ENCODE results near the gene ZBTB38. TPM values are rescaled to one million over a fixed set of nuclear protein-coding genes. Genes with fewer than 3 reads are reported as not detected.

The ZBTB38 gene
- total RNA-seq, 4 donors from 2014 or later, result 101 to 147 (median 118) TPM

DNA sequence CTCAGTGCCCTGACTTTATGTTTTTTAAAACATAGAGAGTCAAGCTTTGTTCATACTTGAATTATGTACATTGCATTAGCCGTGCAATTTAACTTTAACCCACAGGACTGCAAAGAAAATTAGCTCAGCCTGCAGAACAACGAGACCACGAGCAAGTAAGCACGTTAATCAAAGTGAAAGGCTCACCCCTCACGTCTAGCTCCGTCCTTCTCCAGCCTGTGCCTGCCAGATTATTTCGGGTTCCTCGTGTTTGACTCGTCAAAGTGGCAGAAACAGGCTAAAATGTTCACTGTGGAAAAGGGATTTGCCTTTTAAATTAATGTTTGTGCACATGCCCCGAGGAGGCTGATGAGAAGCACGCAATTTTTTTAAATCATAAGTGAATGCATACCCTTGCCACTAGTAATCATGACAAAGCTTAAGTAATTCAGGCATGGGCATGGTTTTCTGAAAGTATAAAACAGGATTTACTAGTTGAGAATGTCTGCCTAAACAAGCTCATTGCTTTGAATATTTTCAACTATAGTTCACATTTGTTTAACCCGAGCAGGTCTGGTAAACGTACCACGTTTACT is 15.3 kb downstream of the ZBTB38 start:
- TF ChIP-seq CTCF (IDR thresholded peaks at IDR 0.05; ENCODE audit: low read depth), result no peak

DNA sequence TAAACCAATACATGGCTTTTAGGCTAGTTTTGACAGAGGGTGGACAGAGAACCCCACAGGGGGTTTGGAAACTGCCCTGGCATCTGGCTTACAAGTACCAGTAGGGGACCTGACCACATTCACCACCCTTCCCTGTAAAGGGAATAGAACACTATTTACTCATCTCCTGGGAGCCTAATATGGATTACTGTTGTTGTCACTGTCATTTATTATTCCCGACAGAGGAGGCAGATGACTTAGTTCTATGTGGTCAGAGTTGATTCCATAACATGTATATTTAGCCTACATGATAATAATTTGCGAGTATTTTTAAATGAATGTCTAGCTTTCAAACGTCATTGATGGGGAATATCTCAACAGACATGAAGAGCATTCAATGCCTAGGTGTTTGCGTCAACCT is 15.9 kb downstream of the ZBTB38 start:
- no peak for TF ChIP-seq CTCF (IDR thresholded peaks at IDR 0.05; ENCODE audit: low read depth)

- no peak for TF ChIP-seq CTCF (IDR thresholded peaks at IDR 0.05; ENCODE audit: low read depth)
These were observed 16.3 kb downstream of the ZBTB38 start for GRCh38 chr3:141384575-141384974.

- TF ChIP-seq CTCF (IDR thresholded peaks at IDR 0.05; ENCODE audit: low read depth), result no peak
These were observed 17.3 kb downstream of the ZBTB38 start for GRCh38 chr3:141385406-141386125.

- no peak for TF ChIP-seq CTCF (IDR thresholded peaks at IDR 0.05; ENCODE audit: low read depth)
These were observed 17.8 kb downstream of the ZBTB38 start for GRCh38 chr3:141386126-141386488.

DNA sequence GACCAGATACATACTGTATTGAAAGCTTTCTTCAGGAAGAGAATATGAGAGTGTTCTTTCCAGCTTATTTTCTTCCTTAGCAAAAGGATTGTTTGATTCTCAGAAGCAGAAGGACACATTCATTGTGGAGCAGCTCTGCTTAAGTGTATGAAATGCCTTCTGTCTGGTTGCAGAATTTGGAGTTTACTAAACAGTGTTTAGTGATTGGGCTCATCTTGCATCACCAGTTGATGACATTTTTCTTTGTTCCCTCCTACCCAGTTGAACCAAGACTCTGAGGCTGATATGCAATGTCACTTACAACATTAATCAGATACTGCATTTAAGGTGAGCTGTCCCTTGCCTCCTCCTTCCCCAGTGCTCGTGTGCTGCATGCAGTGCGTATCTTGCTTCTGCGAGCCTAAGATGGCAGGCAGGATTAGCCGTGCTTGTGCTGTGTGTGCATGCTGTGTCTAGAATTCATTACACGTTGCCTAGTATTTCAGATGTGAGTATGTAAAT is 18.4 kb downstream of the ZBTB38 start:
- no peak for TF ChIP-seq CTCF (IDR thresholded peaks at IDR 0.05; ENCODE audit: low read depth)

DNA sequence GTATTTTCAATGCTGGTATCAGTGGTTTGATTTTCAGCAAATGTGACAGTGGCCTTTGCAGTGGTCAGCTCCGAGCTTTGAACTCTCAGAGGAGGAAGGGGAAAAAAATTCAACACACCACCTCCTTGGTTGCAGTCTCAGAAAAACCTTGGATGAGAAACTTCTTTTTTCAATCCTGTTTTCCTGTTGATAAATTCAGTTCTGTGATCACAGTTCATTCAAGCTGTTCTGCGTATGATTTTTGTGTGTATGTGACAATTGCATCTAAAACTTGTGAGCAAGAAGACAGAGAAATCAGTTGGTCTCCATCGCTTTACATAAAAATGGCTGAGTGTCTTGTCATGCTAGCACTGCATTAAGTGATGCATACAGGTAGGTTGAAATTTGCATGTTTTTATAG is 19.2 kb downstream of the ZBTB38 start:
- no peak for TF ChIP-seq CTCF (IDR thresholded peaks at IDR 0.05; ENCODE audit: low read depth)
